Astrocyte (in vitro differentiated cells and primary cell): Measurements from ENCODE around the gene ANTXR1.

Experiments used
- CTCF ChIP-seq: IDR thresholded peaks from 2 replicates; pipeline ENCODE4 v1.5.1; 2011; ENCODE audit warnings: low read depth, mild to moderate bottlenecking, inconsistent platforms, low read length, moderate library complexity; ENCODE audit not compliant: insufficient read depth
- EZH2 ChIP-seq: IDR thresholded peaks from 2 replicates; pipeline ENCODE4 v1.6.1; 2012; ENCODE audit warnings: mild to moderate bottlenecking, low read length, inconsistent platforms; ENCODE audit not compliant: insufficient read depth

- TF ChIP-seq CTCF (no peak), EZH2 (no peak)
Measured at GRCh38 chr2:69244882-69245281, 231.9 kb downstream of the ANTXR1 start.
